SK-N-DZ (cell line): ENCODE results near the gene NRXN2.

Source experiments
- DNase-seq: peaks from one replicate; pipeline ENCODE4 v3.0.0-alpha.2; 2015; ENCODE audit warnings: low spot score

Gene NRXN2

DNA sequence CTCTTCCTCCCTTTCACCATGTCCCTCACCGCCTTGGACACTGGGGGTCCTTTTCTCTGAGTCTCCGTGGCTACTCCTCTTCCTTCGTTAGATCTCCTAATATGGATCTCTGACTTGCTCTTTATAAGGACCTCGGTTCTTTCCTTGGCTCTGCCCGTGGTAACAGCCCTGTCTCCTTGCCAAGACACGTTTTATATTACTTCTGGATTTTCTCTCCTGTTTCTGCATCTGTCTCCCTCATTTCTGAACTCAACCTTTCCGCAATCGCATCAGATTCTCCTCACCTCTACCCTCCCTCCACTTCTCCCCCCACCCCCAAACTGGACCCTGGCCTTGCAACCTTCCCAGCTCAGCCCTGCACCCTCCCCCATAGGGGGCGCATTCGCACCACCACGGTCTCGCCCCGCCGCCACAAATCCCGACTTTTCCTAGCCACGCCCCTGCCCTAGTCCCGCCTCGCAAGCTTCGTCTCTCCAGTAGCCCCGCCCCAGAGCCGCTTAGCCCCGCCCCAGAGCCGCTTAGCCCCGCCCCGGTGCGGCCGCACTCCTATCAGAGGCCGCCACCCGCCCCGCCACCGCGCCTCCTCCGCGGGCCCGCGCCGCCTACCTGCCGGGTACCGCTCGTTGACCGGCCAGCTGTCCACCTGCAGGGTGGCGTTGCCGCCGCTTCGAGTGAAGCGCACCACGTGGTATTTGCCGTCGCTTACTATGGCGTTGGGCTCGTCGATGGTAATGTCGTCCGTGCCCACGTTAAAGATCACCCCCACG, 93.0 kb downstream of the NRXN2 start:
- no peak for DNase-seq

DNA sequence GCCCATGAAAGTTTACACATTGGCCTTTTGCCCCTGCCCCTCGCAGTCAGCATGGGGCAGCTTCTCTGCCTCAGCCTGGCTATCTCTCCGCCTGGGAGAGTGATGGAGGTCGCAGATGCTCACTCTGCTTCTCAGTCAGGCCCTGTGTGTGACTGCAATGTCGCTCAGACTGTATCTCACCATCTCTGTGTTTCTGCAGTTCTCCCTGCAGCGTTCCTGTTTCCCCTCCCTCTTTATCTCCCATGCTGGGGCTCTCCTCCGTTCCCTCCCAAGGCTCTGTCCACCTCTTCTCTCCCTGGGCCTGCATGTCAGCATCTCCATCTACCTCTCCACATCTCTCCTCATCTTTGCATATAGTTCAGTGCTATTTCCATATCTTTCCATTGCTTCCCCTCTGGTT, 93.9 kb downstream of the NRXN2 start:
- DNase-seq, result no peak

DNA sequence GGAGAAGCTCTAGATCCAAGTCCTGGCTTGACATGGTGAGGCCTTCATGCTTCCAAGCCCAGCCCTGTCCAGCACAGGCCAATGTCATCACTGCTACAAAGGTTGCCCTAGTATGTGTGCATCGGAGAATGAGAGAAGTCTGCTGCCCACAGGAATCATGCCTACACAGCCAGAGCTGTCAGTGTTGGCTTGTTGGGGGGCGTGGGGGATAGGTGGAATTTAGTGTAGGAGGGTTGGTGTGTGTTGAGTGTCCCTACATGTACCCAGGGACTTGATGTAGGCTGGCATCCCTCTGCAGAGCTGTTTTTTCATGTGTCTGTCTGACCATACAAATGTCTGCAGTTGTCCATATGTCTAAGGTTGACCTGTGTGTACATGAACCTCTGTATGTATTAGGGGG, 94.4 kb downstream of the NRXN2 start:
- no peak for DNase-seq

DNA sequence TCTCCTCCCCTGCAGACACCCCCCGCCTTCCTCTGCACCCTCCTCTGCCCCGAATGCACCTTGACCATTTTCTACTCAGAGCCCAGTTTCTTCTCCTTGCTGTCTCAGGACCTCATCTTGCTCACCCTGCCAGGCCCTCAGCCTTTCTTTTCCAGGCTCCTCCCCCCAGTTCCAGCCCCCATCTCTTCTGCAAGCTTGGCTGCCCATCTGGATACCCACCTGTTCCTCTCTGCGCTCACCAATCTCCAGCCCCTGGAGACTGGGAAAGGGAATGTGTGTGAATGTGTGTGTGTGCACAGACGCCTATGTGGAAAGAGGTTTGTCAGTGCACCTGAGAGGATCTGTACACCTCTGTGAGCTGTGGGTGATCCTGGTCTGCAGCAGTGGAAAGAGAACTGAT, 95.6 kb downstream of the NRXN2 start:
- DNase-seq, result no peak

DNA sequence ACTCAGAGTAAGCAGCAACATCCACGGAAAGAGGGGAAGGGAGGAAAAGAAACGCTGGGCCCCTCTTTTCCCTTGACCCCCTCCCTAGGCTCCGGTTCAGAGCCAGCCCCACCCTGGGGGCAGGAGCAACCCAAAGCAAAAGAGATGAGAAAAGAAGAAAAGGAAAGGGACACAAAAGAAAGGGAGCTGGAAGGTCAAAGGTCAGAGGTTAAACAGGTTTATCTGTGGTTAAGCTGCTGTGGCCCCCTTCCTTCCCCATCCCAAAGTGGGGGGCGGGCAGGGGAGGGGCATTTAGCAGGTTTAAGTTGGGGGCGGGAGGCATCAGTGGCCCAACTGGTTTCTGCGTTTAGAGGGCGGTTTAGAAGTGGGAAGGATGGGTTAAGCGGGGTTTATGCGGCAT, 96.4 kb downstream of the NRXN2 start:
- DNase-seq, result no peak

DNA sequence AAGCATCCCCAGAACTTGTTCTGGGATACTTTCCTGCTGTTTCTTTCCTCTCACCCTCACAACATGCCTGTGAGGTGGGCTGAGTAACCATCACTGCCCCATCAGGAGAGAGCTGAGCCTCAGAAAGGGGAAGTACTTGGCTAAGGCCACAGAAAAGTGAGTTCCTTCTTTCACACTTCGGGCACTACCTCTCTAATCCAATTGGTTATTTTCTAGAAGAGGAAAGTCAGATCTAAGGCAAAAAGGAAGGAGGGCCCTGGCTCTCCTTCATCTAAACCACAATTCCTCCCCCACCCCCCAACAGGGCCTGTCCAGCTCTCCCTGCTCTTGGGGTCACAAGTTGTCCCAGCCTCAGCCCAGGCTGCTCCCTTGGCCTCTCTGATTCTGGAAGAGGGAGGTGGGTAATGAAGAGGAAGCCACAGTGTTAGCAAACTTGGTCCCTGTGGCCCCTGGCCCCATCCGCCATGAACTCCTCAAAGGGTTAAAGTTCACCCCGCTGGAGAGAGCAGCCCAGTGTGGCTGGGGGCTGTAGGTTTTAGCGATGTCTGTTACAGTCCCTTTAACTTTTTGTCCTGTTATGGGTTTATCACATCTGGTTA, 98.0 kb downstream of the NRXN2 start:
- DNase-seq, result no peak

DNA sequence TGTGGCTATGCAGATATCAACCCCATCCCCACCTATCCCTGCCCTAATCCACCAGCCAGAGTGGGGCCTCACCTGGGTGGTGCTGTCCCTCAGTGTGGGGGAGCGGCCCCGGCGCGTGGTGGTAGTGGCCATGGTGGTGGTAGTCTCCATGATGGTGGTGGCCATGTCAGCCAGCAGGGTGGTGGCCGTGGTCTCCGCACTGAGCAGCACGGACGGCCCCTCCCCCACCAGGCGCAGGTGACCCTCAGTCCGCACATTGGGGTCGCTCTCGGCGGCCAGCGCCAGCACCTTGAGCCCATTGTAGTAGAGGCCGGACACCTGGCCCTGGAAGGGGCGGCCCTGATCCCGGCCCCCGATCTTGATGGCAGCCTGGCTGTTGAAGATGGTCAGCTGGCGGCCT, 100.3 kb downstream of the NRXN2 start:
- no peak for DNase-seq

DNA sequence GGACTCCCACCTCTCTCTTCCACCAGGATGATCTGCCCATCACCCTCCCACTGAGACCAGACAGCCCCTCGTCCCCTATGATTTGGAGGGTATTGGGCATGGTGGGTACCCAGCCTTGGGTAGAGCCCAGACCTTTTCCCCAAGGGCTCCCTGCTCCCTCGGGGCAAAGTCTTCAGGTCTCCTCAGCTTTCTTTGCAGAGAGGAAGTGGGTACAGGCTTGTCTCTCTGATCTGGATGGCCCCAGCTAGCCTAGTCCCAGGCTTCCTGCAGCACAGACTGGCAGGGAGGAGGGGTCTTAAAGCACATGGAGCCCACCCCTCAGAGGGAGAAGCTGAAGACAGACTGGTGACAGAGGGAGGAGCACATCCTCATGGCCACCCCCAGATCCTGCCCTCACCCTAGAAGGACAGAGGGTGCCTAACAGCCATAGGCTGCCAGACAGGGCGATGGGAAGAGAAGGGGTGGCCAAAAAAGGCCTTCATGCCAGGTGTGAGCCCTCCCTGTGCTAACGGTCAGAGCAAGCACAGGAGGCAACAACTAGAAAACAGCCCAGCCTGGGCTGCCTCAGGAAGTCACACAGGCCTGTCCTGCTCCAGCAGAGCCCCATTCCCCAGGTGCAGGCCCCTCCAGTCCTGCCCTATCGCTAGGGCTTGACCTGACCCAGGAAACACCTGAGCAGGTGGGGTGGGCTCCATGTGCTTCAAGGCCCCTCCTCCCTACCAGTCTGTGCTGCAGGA, 101.5 kb downstream of the NRXN2 start:
- no peak for DNase-seq

DNA sequence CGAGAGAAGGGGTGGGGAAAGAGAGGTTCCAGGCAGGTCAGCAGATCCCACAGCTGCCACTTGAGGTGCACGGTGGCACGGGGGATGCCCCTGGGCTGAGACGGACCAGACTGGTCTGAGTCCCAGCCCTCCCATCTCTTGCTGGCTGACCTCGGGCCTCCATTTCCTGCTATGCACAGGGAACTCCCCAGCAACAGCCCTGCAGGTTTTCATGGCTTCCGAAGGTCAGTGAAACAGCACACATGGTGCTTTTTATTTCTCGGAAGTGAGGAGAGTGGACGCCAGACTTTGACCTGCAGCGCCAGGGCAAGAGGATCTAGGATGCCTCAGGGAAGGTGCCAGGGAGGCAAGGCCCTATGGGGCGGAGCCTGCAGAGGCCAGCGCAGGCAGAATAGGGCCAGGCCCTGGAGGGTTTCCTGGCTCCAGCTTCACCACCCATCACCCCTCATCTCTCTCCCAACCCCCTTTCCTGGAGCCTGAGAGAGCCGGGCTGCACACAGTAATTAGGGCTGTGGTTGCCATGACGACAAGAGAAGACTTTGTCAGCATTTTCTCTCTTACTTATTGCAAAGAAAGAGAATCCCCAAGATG, 102.5 kb downstream of the NRXN2 start:
- no peak for DNase-seq

DNA sequence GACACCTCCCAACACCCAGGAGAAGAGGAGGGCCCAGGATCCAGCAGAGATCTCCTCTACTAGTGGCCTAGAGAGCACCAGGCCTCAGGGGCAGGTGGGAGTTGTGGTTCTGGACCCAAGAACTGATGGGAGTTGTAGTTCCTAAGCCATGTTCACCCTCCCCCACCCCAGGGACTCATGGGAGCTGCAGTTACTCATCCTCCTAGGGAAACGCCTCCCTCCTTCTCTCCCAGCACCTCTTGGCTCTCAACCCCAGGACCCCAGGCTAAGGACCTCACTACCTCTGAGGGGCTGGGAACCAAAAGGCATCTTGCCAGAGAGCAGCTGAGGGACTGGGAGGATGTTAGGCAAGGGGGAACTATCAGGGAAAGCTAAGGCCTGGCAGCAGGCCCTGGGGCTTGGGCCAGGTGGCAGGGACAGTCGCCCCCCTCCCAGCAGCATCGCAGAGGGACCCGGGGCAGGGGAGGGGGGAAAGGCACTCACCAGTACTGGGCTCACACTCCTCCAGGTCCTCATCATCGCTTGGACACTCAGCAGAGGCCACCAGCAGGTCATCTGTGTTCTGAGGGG, 103.1 kb downstream of the NRXN2 start:
- no peak for DNase-seq

DNA sequence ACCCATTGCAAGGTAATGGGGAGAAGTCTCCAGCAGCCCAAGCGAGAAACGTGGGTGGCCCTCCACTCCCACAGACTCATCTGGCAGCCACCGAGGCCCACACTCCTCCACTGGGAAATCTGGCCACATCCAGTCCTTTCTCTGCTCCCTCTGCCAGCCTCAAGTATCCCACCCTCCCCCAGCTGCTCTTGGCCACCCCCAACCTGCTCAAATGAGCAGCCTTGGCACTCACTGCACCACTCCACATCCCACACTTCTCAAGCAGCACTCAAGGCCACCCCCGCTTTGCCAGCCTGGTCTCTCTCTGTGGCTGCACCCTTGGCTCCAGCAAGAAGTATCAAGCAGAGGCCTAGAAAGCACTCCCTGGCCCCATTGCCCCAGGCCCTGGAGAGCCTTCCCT, 103.8 kb downstream of the NRXN2 start:
- DNase-seq, result no peak

DNA sequence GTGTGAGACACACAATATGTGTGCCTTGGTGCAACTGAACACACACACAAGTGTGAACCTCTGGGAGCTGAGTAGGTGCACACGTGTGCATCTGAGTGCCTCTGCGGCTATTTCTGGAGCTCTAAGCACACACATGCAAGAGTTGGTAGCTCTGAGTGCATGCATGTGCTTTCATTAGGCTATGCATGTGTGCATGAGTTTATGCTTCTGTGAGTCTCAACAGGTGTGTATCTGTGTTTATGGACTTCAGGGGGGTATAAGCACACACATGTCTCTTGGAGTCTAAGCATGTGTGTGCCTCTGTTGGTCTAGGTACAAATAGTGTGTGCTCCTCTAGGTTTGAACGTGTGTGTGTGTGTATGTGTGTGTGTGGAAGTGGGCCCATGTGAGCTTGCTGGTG, 106.2 kb downstream of the NRXN2 start:
- DNase-seq, result no peak

DNA sequence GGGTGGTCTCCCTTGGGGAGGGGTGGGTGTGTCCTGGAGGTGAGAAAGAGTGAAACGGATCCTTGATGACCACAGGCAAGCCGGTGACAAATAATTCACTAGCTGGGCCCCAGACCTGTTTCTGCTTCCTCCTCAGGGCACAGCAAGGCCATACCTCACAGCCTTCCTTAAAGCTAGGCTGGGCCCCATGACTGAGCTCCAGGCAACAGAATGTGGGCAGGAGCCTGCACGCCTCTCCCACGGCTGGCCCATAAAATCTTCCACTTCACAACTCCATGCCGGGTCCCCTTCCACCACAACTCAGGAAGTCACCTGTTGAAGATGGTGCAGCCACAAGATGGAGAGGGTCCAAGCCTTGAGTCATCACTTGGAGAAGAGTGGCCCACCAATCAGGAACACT, 108.1 kb downstream of the NRXN2 start:
- no peak for DNase-seq

DNA sequence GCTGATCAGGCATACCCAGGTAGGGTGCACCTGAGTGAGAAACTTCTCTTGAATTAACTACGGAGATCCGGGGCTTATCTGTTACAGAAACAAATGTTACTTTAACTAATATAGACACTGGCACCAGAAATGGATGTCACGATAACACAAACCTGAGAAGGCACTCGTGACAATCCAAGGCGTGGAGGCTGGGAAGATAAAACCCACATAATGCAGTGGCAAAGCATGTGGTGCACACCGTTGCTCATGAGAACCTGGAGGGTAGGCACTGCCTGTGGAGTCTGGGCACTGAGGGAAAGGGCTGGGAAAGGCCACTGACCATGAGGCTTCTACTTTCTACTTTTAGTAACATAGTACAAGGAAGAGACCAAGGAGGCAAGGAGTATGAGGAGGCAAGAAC, 109.3 kb downstream of the NRXN2 start:
- DNase-seq, result no peak

DNA sequence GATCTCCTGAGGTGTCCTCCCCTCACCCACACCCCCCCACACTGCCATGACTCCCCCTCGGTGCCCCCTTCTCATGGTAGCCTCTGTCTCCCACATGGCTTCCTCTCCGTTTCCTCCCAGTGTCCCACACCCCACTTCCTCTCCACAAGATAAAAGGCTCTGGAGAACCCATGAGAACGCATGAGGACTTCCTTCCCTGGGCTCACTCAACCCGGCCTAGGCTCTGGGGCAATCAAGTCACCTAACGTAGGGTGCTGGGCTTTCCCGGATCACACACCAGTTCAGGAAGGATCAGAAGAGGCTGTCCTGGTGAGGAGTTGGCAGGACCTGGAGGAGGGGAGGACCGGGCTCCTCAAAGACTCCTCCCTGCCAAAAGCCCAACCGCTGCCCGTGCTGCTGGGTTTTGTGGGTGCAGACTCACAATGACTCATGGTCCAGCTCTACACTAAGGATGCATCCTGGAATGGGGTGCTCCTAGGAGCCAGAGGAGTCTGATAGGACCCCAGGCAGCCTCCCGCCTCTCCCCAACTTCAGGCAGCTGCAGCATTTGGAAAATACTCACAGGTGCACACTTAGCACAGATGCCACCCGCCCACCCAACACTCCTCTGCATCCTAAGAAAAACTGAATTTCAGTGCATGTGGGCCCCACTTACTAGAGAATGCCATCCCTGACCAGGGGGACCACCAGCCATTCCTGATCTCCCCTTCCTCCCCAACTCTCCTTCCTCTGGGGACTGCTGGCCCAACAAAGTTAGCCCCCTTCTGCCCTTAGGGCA, 110.9 kb downstream of the NRXN2 start:
- no peak for DNase-seq

DNA sequence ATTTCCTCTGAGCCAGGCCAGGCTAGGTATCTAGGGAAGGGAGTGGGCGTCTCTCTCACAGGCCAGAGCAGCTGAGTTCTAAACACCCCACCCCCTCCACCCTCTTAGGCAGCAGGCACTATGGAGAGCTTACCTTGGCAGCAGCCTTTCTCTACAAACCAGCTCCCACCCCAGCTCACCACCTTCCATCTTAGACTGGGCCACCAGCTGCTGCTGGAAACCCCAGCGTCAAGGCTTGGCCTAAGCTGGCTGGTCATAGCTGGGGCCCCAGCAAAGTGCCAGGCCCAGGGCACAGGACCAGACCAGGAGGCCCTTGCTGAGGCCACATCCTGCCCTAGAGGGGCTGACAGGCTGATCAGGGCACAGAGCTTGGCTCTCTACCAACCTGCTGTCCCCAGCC, 111.8 kb downstream of the NRXN2 start:
- DNase-seq, result no peak

DNA sequence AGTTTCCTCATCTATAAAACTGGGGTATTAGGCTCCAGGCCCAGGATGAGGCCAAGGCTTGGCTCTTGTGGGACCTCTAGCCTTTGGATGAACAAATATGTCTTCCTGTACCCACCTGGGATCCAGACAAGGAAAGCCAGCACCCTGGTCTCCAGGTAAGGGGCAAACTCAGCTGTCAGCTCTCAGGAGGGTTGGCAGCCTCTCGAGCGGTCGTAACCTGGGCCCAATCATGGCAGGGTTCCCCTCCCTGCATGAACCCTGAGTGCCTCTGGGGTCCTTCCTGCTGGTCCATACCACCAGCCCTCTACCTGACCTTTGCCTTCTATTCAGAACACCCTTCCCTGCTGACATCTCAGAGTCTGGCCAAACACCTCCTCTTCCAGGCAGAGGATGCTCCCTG, 112.4 kb downstream of the NRXN2 start:
- DNase-seq, result no peak

DNA sequence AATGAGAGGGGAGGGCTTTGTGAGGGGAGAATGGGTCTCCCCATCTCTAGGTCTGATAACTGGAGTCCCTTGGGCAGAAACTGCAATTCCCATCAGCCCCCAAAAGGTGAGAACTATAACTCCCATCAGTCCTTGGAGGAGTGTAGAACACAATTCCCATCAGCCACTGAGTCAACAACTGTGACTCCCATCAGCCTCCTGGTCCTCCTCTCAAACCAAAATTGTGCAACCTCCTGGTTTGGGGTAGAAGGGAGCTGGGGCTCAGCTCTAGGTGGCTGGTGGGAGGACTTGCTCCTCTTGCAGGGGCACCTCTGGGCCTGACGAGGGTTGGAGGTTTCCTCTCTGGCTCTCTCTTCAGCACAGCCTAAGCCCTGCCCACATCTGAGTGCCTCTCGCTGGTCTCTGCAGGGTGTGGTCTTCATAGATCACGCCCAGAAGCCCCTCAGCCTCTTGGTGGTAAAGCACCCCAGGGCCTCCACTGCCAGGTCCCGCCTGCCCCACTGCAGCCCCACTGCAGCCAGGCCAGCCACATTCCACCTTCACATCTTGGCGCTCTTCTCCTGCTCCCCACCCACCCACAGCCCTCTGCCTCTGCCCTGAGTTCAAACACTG, 113.5 kb downstream of the NRXN2 start:
- no peak for DNase-seq

DNA sequence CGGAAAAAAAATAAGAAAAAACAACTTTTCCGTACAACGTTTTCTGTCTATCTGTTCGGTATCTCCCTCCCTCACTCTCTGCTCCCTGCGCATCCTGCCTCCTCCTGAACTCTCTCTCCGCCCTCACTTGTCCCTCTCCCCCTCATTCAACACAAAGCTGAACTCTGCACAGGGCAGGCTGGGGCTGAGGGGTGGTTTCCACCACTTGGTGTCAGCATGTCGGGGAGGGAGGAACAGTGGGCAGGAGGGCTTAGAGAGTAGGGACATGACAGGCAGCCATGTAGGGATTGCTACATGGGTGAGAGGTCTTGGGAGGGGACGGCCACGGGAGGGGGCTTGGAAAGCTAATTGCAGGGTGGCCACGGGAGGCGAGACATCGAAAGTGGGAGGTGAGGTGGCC, 114.4 kb downstream of the NRXN2 start:
- no peak for DNase-seq

DNA sequence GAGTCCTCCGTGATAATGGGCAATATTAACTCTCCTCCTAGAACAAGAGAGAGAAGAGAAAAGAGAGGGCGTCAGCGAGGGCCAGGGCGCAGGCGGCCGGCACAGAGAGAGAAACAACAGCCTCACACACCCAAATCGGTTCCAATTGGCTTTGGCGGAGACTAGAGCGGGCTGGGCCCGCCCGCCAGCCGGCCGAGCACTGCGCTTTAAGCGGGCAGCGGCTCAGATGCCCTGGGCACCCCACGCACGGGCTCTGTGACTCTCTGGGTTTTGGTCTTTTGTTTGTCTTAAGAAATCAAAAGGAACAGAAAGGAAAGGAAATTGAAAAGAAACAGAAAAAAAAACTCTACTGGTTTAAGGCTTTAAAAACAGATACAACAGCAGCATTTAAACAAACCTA, 115.0 kb downstream of the NRXN2 start:
- DNase-seq, result no peak

DNA sequence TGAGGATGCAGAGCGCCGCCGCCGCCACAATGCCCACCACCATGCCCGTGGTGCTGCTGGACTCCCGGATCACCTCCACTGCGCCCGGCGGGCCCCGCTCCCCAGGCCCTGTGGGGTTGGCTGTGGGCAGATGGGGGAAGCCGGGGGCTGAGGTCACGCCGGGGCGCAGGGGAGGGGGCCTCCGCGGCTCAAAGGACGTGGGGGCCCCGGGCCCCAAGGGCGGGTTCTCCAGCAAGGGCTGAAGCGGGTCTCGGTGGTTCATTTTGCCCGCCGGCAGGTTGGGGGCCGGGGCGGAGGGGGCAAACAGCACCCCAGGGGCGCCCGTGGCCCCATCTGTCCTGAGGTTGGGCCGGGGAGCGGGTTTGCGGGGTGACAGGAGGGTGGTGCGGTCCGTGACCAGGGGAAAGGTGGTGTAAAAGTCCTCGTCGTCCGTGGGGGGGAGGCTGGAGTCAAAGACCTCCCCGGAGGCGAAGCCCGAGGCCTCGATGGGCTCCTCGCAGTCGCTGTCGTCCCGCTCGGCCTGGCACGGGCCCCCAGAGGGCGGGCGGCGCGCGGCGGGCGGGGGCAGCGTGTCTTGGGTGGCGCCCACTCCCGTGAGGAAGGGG, 115.5 kb downstream of the NRXN2 start:
- no peak for DNase-seq
